ENCODE measurements around the gene CLDN9. TPM values are rescaled to one million over a fixed set of nuclear protein-coding genes. Genes with fewer than 3 reads are reported as not detected.

Gene CLDN9
- total RNA-seq, 1 experiment from 2014 or later: not detected

- BruUV-seq (replicated peaks): no TSS peak
- no peaks in the 10 kb centered on the region for H3K9me3 ChIP-seq (ENCODE audit: low read depth, low read length, poor library complexity, severe bottlenecking)
- POLR2A ChIA-PET (ENCODE audit: low non-redundant PET): no interaction called here
Measured at GRCh38 chr16:3060339-3061127, 47.8 kb downstream of the CLDN9 start.

GRCh38 chr16:3062553-3062952 lies 49.8 kb downstream of the CLDN9 start:
- Histone ChIP-seq H3K4me1 (ENCODE audit: insufficient read depth, low read length, poor library complexity, severe bottlenecking) (peaks cover 5% of the 10 kb centered on the region), H3K9me3 (ENCODE audit: low read depth, low read length, poor library complexity, severe bottlenecking) (no peaks in the 10 kb centered on the region), H3K36me3 (ENCODE audit: insufficient read depth, low read length, poor library complexity, severe bottlenecking) (no peaks in the 10 kb centered on the region), H3K27me3 (replicated peaks; ENCODE audit: insufficient read depth, low read depth, low read length, poor library complexity) (no peaks in the 10 kb centered on the region), H3K4me3 (ENCODE audit: low read depth, low read length, poor library complexity, severe bottlenecking) (no peak overlapping the region), H3K27ac (ENCODE audit: low read depth, low read length, poor library complexity, severe bottlenecking) (no peak overlapping the region)
- no TSS peak for BruUV-seq (replicated peaks)
- ChIA-PET CTCF (no interaction called here), POLR2A (ENCODE audit: low non-redundant PET) (no interaction called here)
- intact Hi-C loops (cut with micrococcal nuclease; ENCODE audit: unreplicated experiment): loop anchor here (5.0 kb wide), 1 partner anchor 65 kb away; no protein-coding TSS in a partner anchor
- TF ChIP-seq EZH2 (IDR thresholded peaks at IDR 0.05; ENCODE audit: borderline replicate concordance, low read depth, low read length, poor library complexity, severe bottlenecking): no peak
- no peak for TF ChIP-seq CTCF (conservative IDR thresholded peaks at IDR 0.05; ENCODE audit: low read depth, low read length)
- no peak for DNase-seq (ENCODE audit: low spot score)

More at GRCh38 chr16:3060339-3061127, 47.8 kb downstream of the CLDN9 start:
- TF ChIP-seq EZH2 (IDR thresholded peaks at IDR 0.05; ENCODE audit: borderline replicate concordance, low read depth, low read length, poor library complexity, severe bottlenecking) (no peak), CTCF (conservative IDR thresholded peaks at IDR 0.05; ENCODE audit: low read depth, low read length) (no peak)
- no peak overlapping the region for H3K27ac ChIP-seq (ENCODE audit: low read depth, low read length, poor library complexity, severe bottlenecking)
- CTCF ChIA-PET: interaction anchor here (1.0 kb wide), 1 partner anchor 34 kb away, joined by 3 read pairs; no protein-coding TSS in a partner anchor
- H3K4me1 ChIP-seq (ENCODE audit: insufficient read depth, low read length, poor library complexity, severe bottlenecking): peaks cover 5% of the 10 kb centered on the region
- H3K4me3 ChIP-seq (ENCODE audit: low read depth, low read length, poor library complexity, severe bottlenecking): no peak overlapping the region
- H3K27me3 ChIP-seq (replicated peaks; ENCODE audit: insufficient read depth, low read depth, low read length, poor library complexity): no peaks in the 10 kb centered on the region
- no peak for DNase-seq (ENCODE audit: low spot score)
- intact Hi-C loops (cut with micrococcal nuclease; ENCODE audit: unreplicated experiment): loop anchor here (5.0 kb wide), 1 partner anchor 67 kb away; no protein-coding TSS in a partner anchor
- H3K36me3 ChIP-seq (ENCODE audit: insufficient read depth, low read length, poor library complexity, severe bottlenecking): no peaks in the 10 kb centered on the region

GRCh38 chr16:3063625-3064386 lies 51.1 kb downstream of the CLDN9 start:
- H3K4me3 ChIP-seq (ENCODE audit: low read depth, low read length, poor library complexity, severe bottlenecking): no peak overlapping the region
- no peaks in the 10 kb centered on the region for H3K9me3 ChIP-seq (ENCODE audit: low read depth, low read length, poor library complexity, severe bottlenecking)
- H3K4me1 ChIP-seq (ENCODE audit: insufficient read depth, low read length, poor library complexity, severe bottlenecking): no peaks in the 10 kb centered on the region
- no peaks in the 10 kb centered on the region for H3K36me3 ChIP-seq (ENCODE audit: insufficient read depth, low read length, poor library complexity, severe bottlenecking)
- POLR2A ChIA-PET (ENCODE audit: low non-redundant PET): interaction anchor here (0.6 kb wide), 1 partner anchor 67 kb away, joined by 4 read pairs; no protein-coding TSS in a partner anchor
- CTCF ChIA-PET: no interaction called here
- H3K27me3 ChIP-seq (replicated peaks; ENCODE audit: insufficient read depth, low read depth, low read length, poor library complexity): no peaks in the 10 kb centered on the region
- TF ChIP-seq EZH2 (IDR thresholded peaks at IDR 0.05; ENCODE audit: borderline replicate concordance, low read depth, low read length, poor library complexity, severe bottlenecking) (no peak), CTCF (conservative IDR thresholded peaks at IDR 0.05; ENCODE audit: low read depth, low read length) (no peak)
- intact Hi-C loops (cut with micrococcal nuclease; ENCODE audit: unreplicated experiment): loop anchor here (5.0 kb wide), 1 partner anchor 63 kb away; no protein-coding TSS in a partner anchor
- no TSS peak for BruUV-seq (replicated peaks)
- H3K27ac ChIP-seq (ENCODE audit: low read depth, low read length, poor library complexity, severe bottlenecking): no peak overlapping the region
- DNase-seq (ENCODE audit: low spot score): no peak

Other genes starting within 250 kb of the CLDN9 start
- gene ELOB, start 235.6 kb upstream of the CLDN9 start, total RNA-seq (2021): 188 and 206 TPM in 2 replicates
- gene PRSS33, start 225.4 kb upstream of the CLDN9 start, total RNA-seq (2021): not detected in 2 replicates
- gene PRSS41, start 214.5 kb upstream of the CLDN9 start, total RNA-seq (2021): not detected in 2 replicates
- not detected in 2 replicates for gene PRSS21, start 195.7 kb upstream of the CLDN9 start, total RNA-seq (2021)
- gene ZG16B, start 182.6 kb upstream of the CLDN9 start, total RNA-seq (2021): not detected in 2 replicates
- not detected in 2 replicates for gene PRSS22, start 154.8 kb upstream of the CLDN9 start, total RNA-seq (2021)
- 23.9 and 28.5 TPM in 2 replicates for gene FLYWCH2, start 129.7 kb upstream of the CLDN9 start, total RNA-seq (2021)
- gene FLYWCH1, start 101.0 kb upstream of the CLDN9 start, total RNA-seq (2021): 46.8 and 47.0 TPM in 2 replicates
- gene KREMEN2, start 48.6 kb upstream of the CLDN9 start, total RNA-seq (2021): 0.49 and 1.6 TPM in 2 replicates
- 46.5 and 49.7 TPM in 2 replicates for gene PAQR4, start 43.6 kb upstream of the CLDN9 start, total RNA-seq (2021)
- 120 and 128 TPM in 2 replicates for gene PKMYT1, start 32.5 kb upstream of the CLDN9 start, total RNA-seq (2021)
- gene CLDN6, start 5.3 kb downstream of the CLDN9 start, total RNA-seq (2021): 0.21 and 0.31 TPM in 2 replicates
- 23.7 and 39.5 TPM in 2 replicates for gene TNFRSF12A, start 7.4 kb downstream of the CLDN9 start, total RNA-seq (2021)
- gene HCFC1R1, start 11.0 kb downstream of the CLDN9 start, total RNA-seq (2021): 46.6 and 51.4 TPM in 2 replicates
- 52.5 and 59.3 TPM in 2 replicates for gene THOC6, start 11.1 kb downstream of the CLDN9 start, total RNA-seq (2021)
- gene BICDL2, start 24.0 kb downstream of the CLDN9 start, total RNA-seq (2021): not detected in 2 replicates
- 0.80 and 1.3 TPM in 2 replicates for gene MMP25, start 33.6 kb downstream of the CLDN9 start, total RNA-seq (2021)
- 4.5 and 7.7 TPM in 2 replicates for gene IL32, start 52.7 kb downstream of the CLDN9 start, total RNA-seq (2021)
- not detected in 2 replicates for gene ZSCAN10, start 86.4 kb downstream of the CLDN9 start, total RNA-seq (2021)
- gene ZNF205, start 99.7 kb downstream of the CLDN9 start, total RNA-seq (2021): 16.8 and 19.0 TPM in 2 replicates
- gene ZNF213, start 122.1 kb downstream of the CLDN9 start, total RNA-seq (2021): 16.0 and 16.1 TPM in 2 replicates
- gene OR1F1, start 175.3 kb downstream of the CLDN9 start, total RNA-seq (2021): not detected in 2 replicates
- 10.8 and 13.0 TPM in 2 replicates for gene ZNF200, start 222.2 kb downstream of the CLDN9 start, total RNA-seq (2021)
- gene MEFV, start 243.7 kb downstream of the CLDN9 start, total RNA-seq (2021): not detected in 2 replicates

Data from A673 (cell line).